Neural progenitor cell (in vitro differentiated cells): ENCODE measurements around the gene CSNK2A1. TPM values are rescaled to one million over a fixed set of nuclear protein-coding genes. Genes with fewer than 3 reads are reported as not detected.

Experiments
- DNase-seq: peaks from one replicate; pipeline ENCODE4 v3.0.0-alpha.2; 2016; ENCODE audit warnings: low spot score
- H2AFZ ChIP-seq: fragments of 200-600 bp; sonication (generic); replicated peaks from 2 replicates; pipeline ENCODE4 v1.6.1; 2016; ENCODE audit warnings: antibody characterized with exemption
- H3F3A ChIP-seq: fragments of 200-600 bp; sonication (generic); 2 replicates; pipeline ENCODE4 v1.6.1; 2016; ENCODE audit warnings: antibody characterized with exemption, low read depth
- H3K27ac ChIP-seq: fragments of 200-600 bp; sonication (generic); 2 replicates; pipeline ENCODE4 v1.5.1; 2016; ENCODE audit warnings: mild to moderate bottlenecking
- H3K27me3 ChIP-seq: fragments of 200-600 bp; sonication (generic); 2 replicates; pipeline ENCODE4 v1.6.1; 2016; ENCODE audit warnings: mild to moderate bottlenecking, moderate library complexity
- H3K36me3 ChIP-seq: fragments of 200-600 bp; sonication (generic); 2 replicates; pipeline ENCODE4 v1.5.1; 2016
- H3K4me1 ChIP-seq: fragments of 200-600 bp; sonication (generic); 2 replicates; pipeline ENCODE4 v1.6.1; 2016; ENCODE audit warnings: mixed run types
- H3K4me2 ChIP-seq: fragments of 200-600 bp; sonication (generic); 2 replicates; pipeline ENCODE4 v1.6.1; 2016
- H3K4me3 ChIP-seq: fragments of 200-600 bp; sonication (generic); 2 replicates; pipeline ENCODE4 v1.5.1; 2016
- H3K79me2 ChIP-seq: fragments of 200-600 bp; sonication (generic); 2 replicates; pipeline ENCODE4 v1.6.1; 2016; ENCODE audit warnings: low read depth
- H3K9ac ChIP-seq: fragments of 200-600 bp; sonication (generic); 2 replicates; pipeline ENCODE4 v1.6.1; 2016
- H3K9me3 ChIP-seq: fragments of 200-600 bp; sonication (generic); 2 replicates; pipeline ENCODE4 v1.5.1; 2016; ENCODE audit warnings: low read depth
- H4K20me1 ChIP-seq: fragments of 200-600 bp; sonication (generic); 2 replicates; pipeline ENCODE4 v1.6.1; 2016; ENCODE audit warnings: low read depth
- H3K27ac Mint-ChIP-seq: 3 replicates; pipeline ENCODE4 v1.8.0; 2021; ENCODE audit warnings: mixed read lengths
- H3K27me3 Mint-ChIP-seq: 2 replicates; pipeline ENCODE4 v1.8.0; 2022; ENCODE audit warnings: low read depth, mild to moderate bottlenecking, inconsistent platforms, moderate library complexity, mixed read lengths; ENCODE audit not compliant: insufficient read depth
- H3K36me3 Mint-ChIP-seq: 3 replicates; pipeline ENCODE4 v1.8.0; 2021; ENCODE audit warnings: mixed read lengths
- H3K4me1 Mint-ChIP-seq: 3 replicates; pipeline ENCODE4 v1.8.0; 2021; ENCODE audit warnings: mixed read lengths
- H3K4me3 Mint-ChIP-seq: 3 replicates; pipeline ENCODE4 v1.8.0; 2021; ENCODE audit warnings: mild to moderate bottlenecking, moderate library complexity, mixed read lengths
- H3K9me3 Mint-ChIP-seq: 3 replicates; pipeline ENCODE4 v1.8.0; 2020; ENCODE audit warnings: mixed read lengths
- CTCF ChIP-seq: fragments of 200-600 bp; sonication (generic); IDR thresholded peaks from 2 replicates; pipeline ENCODE4 v1.5.1; 2017; ENCODE audit warnings: antibody characterized with exemption, mild to moderate bottlenecking
- EZH2 ChIP-seq: fragments of 200-600 bp; sonication (generic); IDR thresholded peaks from 2 replicates; pipeline ENCODE4 v1.6.1; 2017; ENCODE audit warnings: antibody characterized with exemption, mild to moderate bottlenecking, moderate library complexity
- EZH2phosphoT487 ChIP-seq: fragments of 200-600 bp; sonication (generic); IDR thresholded peaks from 2 replicates; pipeline ENCODE4 v1.6.1; 2017; ENCODE audit warnings: antibody characterized with exemption
- total RNA-seq: library from RNA; depleted of rRNA; stranded (reverse); fragments of >200 nt; gene quantifications from 2 replicates; pipeline ENCODE4 v1.2.3, GENCODE V29; 2015; ENCODE audit warnings: low replicate concordance

The CSNK2A1 gene
- total RNA-seq, 1 donor from 2014 or later: 599 TPM

- H3K27ac ChIP-seq: no peak overlapping the region
- Mint-ChIP-seq H3K27me3 (peaks cover 2% of the 10 kb centered on the region), H3K27ac (no peak overlapping the region), H3K36me3 (peaks cover 48% of the 10 kb centered on the region), H3K4me1 (peaks cover 20% of the 10 kb centered on the region), H3K9me3 (peaks cover 37% of the 10 kb centered on the region), H3K4me3 (no peak overlapping the region)
- peaks cover 10% of the 10 kb centered on the region for H3K27me3 ChIP-seq
- H3K4me2 ChIP-seq: no peak overlapping the region
- H4K20me1 ChIP-seq: peaks cover 75% of the 10 kb centered on the region
- no peak for TF ChIP-seq CTCF
- TF ChIP-seq EZH2: no peak
- TF ChIP-seq EZH2phosphoT487: no peak
- H3F3A ChIP-seq: no peaks in the 10 kb centered on the region
- no peak overlapping the region for H2AFZ ChIP-seq
- no peaks in the 10 kb centered on the region for H3K9me3 ChIP-seq
- no peak for DNase-seq
- H3K9ac ChIP-seq: no peak overlapping the region
- no peak overlapping the region for H3K4me3 ChIP-seq
- peaks cover 80% of the 10 kb centered on the region for H3K79me2 ChIP-seq
- peaks cover 11% of the 10 kb centered on the region for H3K4me1 ChIP-seq
- peaks cover 7% of the 10 kb centered on the region for H3K36me3 ChIP-seq
These were observed 3.0 kb downstream of the CSNK2A1 start for GRCh38 chr20:540391-541201.

- Mint-ChIP-seq H3K4me3 (no peak overlapping the region), H3K36me3 (peaks cover 52% of the 10 kb centered on the region), H3K4me1 (peaks cover 20% of the 10 kb centered on the region), H3K9me3 (peaks cover 37% of the 10 kb centered on the region), H3K27ac (no peak overlapping the region), H3K27me3 (peaks cover 4% of the 10 kb centered on the region)
- Histone ChIP-seq H3K9me3 (no peaks in the 10 kb centered on the region), H2AFZ (no peak overlapping the region), H3F3A (no peaks in the 10 kb centered on the region), H3K4me1 (peaks cover 11% of the 10 kb centered on the region), H3K27ac (no peak overlapping the region), H3K36me3 (peaks cover 7% of the 10 kb centered on the region), H3K4me2 (no peak overlapping the region), H3K9ac (no peak overlapping the region), H3K4me3 (peak overlapping the region; percentile 5), H3K79me2 (peaks cover 87% of the 10 kb centered on the region), H3K27me3 (peaks cover 2% of the 10 kb centered on the region), H4K20me1 (peaks cover 82% of the 10 kb centered on the region)
- TF ChIP-seq CTCF (no peak), EZH2 (no peak), EZH2phosphoT487 (no peak)
- DNase-seq: no peak
These were observed 3.7 kb downstream of the CSNK2A1 start for GRCh38 chr20:539848-540247.

GRCh38 chr20:539191-539590 is 4.4 kb downstream of the CSNK2A1 start:
- no peak for TF ChIP-seq EZH2phosphoT487
- no peak for TF ChIP-seq EZH2
- TF ChIP-seq CTCF: no peak
- H3K27ac ChIP-seq: no peak overlapping the region
- H3K4me3 ChIP-seq: no peak overlapping the region
- peaks cover 18% of the 10 kb centered on the region for H3K4me1 Mint-ChIP-seq
- no peaks in the 10 kb centered on the region for H3K9me3 ChIP-seq
- no peak for DNase-seq
- no peak overlapping the region for H3K4me2 ChIP-seq
- no peak overlapping the region for H2AFZ ChIP-seq
- H3K4me3 Mint-ChIP-seq: no peak overlapping the region
- H3K9ac ChIP-seq: no peak overlapping the region
- H4K20me1 ChIP-seq: peaks cover 89% of the 10 kb centered on the region
- no peaks in the 10 kb centered on the region for H3K27me3 ChIP-seq
- peaks cover 56% of the 10 kb centered on the region for H3K36me3 Mint-ChIP-seq
- H3K4me1 ChIP-seq: peaks cover 11% of the 10 kb centered on the region
- H3K79me2 ChIP-seq: peaks cover 94% of the 10 kb centered on the region
- H3K27ac Mint-ChIP-seq: no peak overlapping the region
- peaks cover 39% of the 10 kb centered on the region for H3K9me3 Mint-ChIP-seq
- H3K36me3 ChIP-seq: peaks cover 7% of the 10 kb centered on the region
- no peaks in the 10 kb centered on the region for H3F3A ChIP-seq
- peaks cover 4% of the 10 kb centered on the region for H3K27me3 Mint-ChIP-seq
